ENCODE measurements around the gene SPART.
"Not testable (repeated sequence)": the region's sequence is repeated elsewhere in the genome, so short reads cannot be mapped to it uniquely, and the experiment has no call there.

SPART gene

DNA sequence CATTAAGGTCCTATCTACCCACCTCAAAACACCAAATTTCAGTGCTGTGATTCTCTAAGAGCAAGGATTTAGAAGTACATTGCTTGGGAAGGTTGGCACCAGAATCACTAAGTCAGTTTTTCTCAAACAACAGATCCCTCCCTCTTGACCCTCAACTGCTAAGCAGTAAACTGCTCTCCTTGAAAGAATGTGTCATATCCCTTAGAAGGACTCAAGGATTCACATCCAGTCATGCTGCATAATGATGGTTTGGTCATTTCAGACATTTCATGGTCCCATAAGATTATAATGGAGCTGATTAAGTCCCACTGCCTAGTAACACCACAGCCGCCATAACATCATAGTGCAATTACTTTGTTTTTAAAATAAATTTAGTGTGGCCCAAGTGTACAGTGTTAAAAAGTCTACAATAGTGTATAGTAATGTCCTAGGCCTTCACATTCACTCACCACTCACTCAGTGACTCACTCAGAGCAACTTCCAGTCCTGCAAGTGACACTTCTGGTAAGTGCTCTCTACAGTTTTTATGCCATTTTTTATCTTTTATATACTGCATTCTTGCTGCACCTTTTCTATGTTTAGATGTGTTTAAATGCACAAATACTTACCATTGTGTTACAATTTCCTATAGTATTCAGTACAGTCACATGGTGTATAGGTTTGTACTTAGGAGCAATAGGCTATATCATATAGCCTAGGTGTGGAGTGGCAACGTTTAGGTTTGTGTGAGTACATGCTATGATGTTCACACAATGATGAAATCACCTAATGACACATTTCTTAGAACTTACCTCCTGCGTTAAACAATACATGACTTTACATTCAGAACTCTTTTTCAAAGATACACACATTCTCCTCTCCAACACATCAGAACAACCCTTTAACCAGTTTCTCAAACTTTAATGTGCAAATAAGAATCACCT is 32.9 kb downstream of the SPART start:
- no peak overlapping the region for H3K4me3 ChIP-seq (ENCODE audit: low read length)
- TF ChIP-seq ZNF274 (IDR thresholded peaks at IDR 0.05; ENCODE audit: low read depth, low read length) = no peak

DNA sequence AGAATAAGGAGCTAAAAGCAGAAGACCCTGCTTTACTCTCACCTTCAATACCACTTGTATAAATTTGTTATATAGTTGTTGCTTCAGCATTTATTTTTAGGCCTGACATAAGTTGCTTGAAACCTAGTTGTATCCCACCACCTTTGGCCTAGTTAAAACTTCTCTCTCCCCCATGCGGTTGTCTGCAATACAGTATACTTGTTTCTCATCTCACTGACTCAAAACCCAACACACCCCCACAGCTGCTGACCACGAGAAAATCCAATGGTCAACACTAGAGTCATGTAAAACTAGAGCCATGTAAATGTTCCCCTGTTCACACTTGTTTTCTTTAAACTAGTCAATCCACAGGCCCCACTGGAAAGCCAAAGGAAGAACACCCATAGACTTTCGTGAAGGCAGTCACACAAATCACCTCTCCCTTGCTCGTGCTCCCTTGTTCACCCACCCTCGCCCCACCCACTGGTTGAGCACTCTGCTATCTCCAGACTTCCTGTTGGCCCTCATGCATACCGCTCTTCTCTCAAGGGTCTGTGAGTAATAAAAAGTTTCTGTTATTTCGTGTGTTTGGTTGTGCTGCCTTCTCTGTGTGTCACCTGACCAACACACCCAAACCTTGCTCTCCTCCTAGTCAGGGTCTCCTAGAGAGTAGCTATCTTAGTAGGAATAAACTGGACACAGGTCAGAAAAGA is 35.6 kb downstream of the SPART start:
- no peak for TF ChIP-seq ZNF274 (IDR thresholded peaks at IDR 0.05; ENCODE audit: low read depth, low read length)
- no peak overlapping the region for H3K4me3 ChIP-seq (ENCODE audit: low read length)

DNA sequence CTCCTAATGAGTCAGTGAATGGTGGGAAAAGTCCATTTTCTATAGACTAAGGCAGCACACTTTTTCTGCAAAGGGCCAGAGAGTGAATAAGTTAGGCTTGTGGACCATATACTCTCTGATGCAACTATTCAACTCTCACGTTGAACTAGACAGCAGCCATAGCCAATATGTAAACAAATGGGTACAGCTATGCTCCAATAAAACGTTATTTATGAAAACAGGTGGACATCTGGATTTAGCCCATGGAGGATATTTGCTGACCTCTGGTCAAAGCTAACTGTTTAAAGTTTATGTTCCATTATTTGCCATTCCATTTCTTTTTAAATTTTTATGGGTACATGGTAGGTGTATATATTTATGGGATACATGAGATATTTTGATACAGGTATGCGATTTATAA is 43.9 kb downstream of the SPART start:
- H3K4me3 ChIP-seq (ENCODE audit: low read length) = no peak overlapping the region
- TF ChIP-seq ZNF274 (IDR thresholded peaks at IDR 0.05; ENCODE audit: low read depth, low read length) = no peak

DNA sequence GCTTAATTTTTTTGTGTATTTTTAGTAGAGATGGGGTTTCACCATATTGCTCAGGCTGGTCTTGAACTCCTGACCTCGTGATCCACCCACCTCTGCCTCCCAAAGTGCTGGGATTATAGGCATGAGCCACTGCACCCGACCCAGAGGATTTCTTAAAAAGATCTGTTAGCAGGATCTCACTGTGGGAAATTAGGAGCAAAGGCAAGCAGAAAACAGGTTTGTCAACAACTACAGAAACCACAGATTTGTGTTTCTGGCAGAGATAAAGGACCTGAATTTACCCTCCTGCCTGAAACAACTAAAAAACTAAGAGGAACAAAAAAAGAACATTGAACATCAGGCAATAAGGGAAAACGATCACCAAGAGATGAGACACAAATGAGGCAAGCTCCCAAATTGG is 46.7 kb downstream of the SPART start:
- not testable (repeated sequence) for H3K4me3 ChIP-seq (ENCODE audit: low read length)

DNA sequence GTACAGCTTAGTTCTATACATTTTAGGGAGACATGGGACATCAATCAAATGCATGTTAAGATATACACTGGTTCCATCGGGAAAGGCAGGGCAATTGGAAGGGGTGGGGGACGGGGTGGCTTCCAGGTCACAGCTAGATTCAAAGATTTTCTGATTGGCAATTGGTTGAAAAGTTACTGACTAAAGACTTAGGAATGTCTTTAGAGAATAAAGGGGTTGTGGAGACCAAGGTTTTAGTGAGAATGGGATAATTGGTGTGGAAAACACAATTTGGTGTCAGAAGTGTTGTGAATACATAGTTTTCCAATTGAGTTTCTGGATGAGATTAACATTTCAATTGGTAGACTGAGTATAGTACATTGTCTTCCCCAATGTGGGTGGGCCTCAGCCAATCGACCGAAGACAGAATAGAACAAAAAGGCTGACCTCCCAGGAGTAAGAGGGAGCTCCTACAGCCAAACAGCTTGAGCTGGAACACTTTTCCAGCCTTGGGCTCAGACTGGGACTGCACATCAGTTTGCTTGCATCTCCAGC is 47.6 kb downstream of the SPART start:
- no peak overlapping the region for H3K4me3 ChIP-seq (ENCODE audit: low read length)
- no peak for TF ChIP-seq ZNF274 (IDR thresholded peaks at IDR 0.05; ENCODE audit: low read depth, low read length)

DNA sequence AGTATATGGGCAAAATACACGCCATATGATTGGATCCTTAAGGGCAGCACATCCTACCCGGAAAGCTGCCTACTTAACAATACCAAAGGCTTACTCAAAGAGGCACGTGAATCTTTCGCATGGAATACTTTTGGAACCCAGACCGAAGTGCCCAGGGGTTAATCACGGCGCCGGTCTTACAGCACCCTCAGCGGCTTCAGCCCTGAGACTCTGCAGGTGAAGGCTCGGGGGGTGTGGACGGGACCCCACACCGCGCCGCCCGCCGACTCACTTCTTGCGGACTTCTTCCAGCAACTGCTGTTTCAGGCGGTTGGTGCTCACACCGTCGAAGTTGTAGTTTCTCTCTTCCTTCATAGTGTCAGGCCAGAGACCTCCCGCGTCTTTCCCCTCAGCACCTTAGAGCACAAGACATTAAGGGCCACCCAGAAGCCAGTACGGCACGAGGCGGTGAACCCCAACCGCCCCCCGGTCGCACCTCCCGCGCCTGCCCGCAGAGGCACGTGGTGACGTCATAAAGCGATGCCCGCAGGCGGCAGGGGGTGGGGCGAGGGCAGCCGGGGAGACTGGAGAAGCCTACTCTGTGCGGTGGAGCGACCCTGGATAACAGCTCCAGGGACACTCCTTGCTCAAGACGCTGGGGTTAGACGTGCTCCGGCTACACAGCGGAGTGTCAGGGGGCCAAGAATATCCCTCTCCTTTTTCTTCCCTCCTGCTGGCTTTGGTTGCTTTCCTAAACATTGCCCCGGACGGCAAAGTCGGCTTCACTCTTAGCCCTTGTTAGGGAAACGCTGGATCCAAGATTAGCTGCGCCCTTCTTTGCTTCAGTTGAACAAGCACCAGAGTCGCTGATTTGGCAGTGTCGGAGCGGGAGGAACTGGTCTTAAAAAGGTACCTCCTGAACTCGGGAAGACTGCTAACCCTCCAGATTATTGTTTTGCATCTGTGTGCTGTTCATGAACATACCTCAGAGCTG is 48.5 kb downstream of the SPART start, which contains the start of gene CCDC169:
Gene CCDC169, minus strand, starts transcription at position 449 of the 973 bp plus-strand sequence. Its CDS starts 95 bp downstream, at position 354.
- peak within 1 kb of the TSS; percentile 28 for H3K4me3 ChIP-seq (ENCODE audit: low read length)
- no peak for TF ChIP-seq ZNF274 (IDR thresholded peaks at IDR 0.05; ENCODE audit: low read depth, low read length)

DNA sequence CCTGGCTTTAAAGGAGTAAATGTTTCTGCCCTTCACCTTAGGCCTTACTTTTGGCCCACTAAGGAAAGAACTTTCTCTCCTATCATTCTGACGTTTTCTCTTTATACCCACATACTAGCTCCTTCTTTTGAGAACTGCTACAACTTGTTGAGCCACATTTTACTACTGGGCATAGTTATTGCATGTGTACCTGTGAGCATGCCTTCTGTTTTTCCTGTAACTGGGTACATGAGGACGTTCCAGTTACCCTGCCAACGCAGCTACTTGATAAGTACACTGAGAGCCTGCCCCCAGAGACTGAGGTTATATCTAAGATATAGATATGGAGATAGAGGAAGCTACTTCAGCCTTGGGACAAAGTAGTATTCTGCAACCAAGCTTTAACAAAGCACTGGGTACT is 52.1 kb downstream of the SPART start:
- TF ChIP-seq ZNF274 (IDR thresholded peaks at IDR 0.05; ENCODE audit: low read depth, low read length) = no peak
- no peak overlapping the region for H3K4me3 ChIP-seq (ENCODE audit: low read length)

DNA sequence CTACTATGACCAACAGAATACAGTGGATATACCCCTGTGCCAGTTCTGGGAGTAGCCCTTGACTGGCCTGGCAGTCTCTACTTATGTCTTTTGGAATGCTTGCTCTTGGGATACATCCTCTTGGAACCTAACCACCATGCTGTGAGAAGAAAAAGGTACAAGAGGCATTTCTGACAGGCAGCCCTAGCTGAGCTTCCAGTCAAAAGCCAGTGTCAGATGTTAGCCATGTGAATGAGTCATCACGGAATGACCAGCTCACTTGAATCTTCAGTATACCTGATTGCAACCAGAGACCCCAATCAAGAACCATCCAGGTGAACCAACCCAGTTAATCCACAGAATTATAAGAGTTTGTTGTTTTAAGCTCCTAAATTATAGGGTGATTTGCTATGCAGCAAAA is 52.7 kb downstream of the SPART start:
- no peak overlapping the region for H3K4me3 ChIP-seq (ENCODE audit: low read length)
- no peak for TF ChIP-seq ZNF274 (IDR thresholded peaks at IDR 0.05; ENCODE audit: low read depth, low read length)

DNA sequence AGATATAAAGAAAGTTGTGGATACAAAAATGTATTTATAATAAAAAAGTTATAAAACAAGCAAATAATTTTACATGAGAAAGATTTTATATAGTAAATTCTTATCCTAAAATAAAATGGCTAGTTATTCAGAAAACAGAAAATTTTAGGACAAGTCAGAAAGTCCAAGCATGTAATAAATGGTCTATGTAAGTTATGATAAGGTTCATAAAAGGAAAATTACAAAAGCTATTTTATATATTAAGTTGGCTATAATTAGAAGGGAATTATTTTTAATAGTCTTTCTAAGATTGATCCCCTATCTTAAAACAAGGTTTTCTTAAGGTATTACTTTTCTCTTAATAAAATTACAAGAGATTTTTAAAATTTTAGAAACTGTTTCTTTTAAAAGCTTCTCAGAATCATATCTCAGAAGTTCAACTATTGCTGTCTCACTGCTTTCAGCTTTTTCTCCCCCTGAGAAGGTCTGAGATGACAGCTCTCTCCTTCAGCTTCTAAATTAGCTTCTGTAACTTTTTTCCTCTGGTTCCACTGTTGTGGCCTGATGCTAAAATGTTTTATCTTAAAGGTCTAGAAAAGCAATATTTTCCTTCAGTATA is 57.3 kb downstream of the SPART start:
- no peak overlapping the region for H3K4me3 ChIP-seq (ENCODE audit: low read length)

DNA sequence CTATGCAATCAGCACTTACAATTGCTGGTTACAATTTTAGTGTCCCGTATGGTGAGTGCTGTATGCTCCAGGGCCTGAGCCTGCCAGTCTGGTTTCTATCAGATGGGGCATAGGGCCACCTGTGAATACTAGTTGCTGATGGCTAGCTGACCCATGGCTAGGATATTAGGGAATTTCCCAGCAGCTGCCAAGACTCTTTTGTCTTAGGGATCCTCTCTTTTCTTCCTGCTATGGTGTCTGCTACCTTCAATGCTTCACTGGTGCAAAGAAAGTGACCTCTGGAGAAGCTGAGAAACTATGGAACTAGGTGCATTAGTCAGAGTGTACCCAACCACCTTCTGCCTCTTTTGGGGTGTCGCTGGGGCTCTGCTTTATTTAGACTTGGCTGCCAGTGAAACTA is 60.2 kb downstream of the SPART start:
- no peak for TF ChIP-seq ZNF274 (IDR thresholded peaks at IDR 0.05; ENCODE audit: low read depth, low read length)
- H3K4me3 ChIP-seq (ENCODE audit: low read length) = no peak overlapping the region

More for the DNA sequence above, 57.3 kb downstream of the SPART start:
- no peak for TF ChIP-seq ZNF274 (IDR thresholded peaks at IDR 0.05; ENCODE audit: low read depth, low read length)

DNA sequence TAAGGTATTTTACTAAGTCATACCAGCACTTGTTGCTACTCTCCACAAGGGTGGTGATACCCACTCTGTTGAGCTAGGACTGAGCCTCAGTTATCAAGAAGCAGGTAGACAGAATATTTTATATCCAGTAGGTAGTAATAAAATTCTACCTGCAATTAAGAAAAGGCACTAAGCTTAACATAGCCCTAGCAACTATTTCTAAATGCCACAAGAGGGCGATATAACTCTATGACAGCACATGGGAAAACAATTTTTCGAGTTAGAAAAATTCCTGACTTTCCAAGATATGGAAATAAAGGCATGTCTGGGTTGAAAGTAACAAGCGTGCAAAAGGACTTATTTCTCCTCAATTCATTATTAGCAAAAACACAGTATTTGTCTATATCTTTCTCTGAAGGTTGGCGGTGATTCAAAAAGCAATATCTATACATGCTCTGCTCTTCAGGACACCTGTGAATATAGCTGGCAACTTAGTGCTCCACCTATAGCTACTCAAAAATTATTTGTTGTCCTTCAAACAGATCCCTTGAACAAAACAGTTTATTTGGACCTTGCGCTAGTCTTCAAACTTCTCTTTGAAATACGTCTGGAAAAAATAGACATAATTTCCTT is 63.3 kb downstream of the SPART start:
- TF ChIP-seq ZNF274 (IDR thresholded peaks at IDR 0.05; ENCODE audit: low read depth, low read length) = no peak
- no peak overlapping the region for H3K4me3 ChIP-seq (ENCODE audit: low read length)

DNA sequence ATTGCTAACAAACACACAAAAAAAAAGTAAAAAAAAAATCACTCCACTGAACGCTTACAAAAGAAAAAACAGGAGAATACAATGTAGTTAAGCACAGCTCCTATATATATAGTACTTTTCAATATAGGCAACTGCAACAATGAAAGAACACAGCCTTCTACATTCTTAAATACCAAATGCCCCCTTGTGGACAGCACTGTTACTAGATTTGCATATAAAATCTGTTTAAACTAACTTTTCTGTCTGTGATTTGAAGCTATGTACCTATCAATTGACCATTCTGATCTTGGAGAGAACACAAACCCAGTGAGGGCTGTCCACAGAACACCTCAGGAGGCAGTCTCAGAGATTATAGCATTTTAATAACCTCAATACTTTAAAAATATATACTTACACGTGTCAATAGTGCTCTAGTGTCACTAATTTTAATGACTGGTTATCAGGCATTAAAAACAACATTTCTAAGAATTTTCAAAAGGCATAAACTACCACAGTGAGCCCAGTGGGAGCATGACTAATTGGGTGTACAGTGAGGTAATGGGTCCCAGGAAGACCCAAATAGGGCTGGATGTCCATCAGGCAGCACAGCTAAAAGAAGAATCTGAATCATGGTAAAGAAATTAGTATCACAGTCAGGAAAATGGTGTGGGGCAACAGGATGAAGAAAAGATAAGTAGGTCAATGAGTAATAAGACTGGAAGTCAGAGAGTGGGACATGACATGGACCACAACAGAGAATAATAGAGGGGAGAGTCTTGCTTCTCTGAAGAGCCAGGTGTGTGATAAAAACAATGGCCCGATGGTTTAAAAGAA is 70.8 kb downstream of the SPART start:
- no peak overlapping the region for H3K4me3 ChIP-seq (ENCODE audit: low read length)
- TF ChIP-seq ZNF274 (IDR thresholded peaks at IDR 0.05; ENCODE audit: low read depth, low read length) = no peak

Data from GM08714 (cell line).